ENCODE measurements around the gene ADAMTS2.

The ADAMTS2 gene

DNA sequence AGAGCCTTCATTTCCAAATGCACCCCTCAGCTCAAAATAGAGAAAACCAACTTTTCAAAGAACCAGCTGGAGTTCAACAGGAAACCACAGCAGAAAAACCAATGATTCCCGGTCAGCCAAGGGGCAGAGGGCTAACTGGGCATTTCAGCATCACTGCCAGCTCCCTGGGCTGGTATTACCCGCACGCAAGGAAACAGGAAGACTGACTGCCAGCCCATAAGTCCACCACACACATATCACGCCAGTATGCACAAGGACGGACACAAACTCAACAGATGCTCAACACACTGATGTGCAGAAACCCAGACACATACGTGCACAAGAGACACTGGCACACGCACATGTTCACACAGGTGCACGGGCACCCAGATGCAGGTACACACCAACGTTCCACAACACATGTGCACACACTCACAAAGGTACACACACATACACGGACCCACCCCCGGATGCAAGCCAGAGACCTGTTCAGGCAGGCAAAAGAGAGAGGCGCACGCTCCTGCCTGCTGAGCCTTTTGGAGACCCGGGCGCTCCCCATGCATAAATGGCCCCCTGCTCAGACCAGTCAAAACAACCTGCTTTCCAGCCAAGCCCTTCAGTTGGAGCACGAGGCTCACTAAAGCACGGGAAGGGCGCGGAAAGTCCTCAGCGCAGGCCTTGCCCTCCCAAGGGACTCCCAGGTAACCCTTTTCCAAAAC, 2.1 kb downstream of the ADAMTS2 start:
- no peak for DNase-seq

GRCh38 chr5:179342577-179342976, 2.7 kb downstream of the ADAMTS2 start:
- no peak for DNase-seq

DNA sequence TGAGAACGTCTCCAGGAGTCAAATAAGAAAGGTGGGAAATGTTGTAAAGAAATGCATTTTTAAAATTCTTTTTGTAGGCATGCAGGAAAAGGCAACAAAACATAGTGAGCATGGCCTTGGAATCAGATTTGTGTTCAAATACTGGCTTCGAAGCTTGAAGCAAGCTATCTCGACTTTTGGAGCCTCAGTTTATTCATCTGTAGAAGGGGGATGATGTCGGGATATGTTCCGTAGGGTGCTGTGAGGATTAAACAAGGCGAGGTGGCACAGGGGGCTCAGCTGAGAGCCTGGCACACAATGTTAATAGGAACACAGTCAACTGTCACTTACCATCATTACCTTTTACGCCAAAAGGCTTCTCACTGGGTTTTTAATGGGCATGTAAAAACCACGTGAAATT, 4.8 kb downstream of the ADAMTS2 start:
- DNase-seq, result no peak

- no peak for DNase-seq
Observed at GRCh38 chr5:179339996-179340395, 5.3 kb downstream of the ADAMTS2 start.

DNA sequence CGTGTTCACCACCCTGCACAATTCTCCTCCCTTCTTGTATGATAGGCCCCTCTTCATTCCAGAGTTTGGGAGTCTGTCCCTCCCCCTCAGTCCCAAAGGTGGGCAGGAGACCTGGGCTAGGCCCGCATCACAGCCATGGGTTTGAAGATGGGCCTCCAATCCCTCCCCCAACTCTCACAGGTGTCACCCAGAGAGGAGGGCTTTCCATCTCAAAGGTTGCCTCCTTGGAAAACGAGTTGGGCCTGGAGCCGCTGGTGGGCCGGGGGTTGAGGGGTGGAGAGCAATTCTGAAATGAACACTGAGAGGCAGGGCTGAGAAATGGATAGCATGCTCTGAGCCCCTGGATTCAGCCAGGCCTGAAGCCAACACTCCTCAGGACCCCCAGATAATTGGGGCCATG, 6.2 kb downstream of the ADAMTS2 start:
- DNase-seq, result no peak

DNA sequence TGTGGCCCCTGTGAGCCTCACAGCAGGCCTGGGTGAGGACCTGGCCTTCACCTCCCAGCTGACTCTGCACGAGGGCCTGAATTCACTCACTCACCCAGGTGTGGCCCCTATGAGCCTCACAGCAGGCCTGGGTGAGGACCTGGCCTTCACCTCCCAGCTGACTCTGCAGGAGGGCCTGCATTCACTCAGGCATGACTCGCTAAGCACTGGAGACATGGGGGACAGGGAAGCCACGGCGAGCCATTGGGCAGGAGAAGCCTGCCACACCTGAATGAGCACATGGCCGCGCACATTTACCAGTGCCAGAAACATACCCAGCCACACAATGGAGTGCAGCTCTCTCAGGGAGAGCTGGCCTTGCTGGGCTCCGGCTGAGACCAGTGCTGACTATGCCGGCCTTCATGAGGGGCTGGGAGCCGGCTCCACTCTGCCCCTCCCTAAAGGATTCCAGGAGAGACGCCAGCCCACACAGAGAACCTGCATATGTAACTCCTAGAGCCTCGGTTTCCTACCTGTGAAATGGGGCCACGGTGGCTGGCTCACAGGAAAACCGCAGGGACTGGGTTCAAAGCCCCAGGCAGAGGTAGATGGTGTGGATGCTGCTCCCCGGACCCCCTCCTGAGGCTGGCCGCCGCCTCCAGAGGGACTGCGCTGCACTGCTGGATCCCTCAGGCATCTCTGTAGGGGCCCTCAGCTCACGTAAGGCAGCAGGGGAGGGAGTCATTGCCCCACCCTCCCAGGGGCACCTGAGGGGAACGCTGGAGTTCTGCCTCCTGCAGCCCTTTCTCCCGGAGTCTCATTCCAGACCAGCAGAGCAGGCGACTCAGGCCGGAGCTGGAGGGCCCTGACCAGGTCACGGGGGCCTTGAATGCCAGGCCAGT, 7.2 kb downstream of the ADAMTS2 start:
- no peak for DNase-seq

GRCh38 chr5:179336871-179337795, 8.1 kb downstream of the ADAMTS2 start:
- DNase-seq, result no peak

GRCh38 chr5:179336126-179336870, 9.0 kb downstream of the ADAMTS2 start:
- DNase-seq, result no peak

DNA sequence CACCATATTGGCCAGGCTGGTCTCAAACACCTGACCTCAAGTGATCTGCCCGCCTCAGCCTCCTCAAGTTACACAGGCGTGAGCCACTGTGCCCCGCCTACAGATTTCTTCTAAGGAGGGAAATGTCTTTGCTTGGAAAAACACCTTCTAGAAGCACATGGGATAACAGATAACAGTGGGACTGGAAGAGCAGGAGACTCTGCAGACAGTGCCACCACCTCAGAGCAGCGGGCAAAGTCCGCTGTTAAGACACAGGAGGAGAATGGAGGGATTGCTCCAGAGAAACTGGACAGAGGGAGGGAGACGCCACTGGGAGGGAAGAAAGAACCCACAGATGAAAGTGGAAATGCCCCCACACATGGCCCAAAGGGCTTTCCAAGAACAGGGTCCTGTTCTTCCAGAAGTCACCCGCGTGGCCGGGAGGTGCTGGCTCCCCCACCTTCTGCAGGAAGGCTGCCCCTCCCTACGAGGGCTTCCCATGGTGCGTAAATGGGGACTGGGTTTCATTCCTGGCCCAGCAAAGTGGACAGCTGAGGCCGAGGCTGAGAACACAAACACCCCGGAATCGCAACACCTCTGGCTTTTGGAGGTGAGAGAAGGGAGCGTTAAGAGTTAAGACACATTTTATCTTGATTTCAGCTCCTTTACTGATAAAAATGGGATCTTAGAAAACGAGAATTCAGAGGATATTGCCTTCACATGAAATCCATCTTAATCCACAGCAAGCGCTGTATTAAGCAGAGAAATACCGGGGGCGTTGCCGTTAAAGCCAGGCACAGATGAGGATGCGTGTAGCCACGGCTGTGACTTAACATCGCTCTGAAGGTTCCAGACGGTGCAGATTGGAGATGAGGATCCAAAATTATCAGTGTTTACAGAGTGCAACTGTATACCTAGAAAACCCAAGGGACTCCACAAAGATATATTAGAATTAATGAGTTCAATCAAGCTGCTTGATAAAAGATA, 11.2 kb downstream of the ADAMTS2 start:
- no peak for DNase-seq

DNA sequence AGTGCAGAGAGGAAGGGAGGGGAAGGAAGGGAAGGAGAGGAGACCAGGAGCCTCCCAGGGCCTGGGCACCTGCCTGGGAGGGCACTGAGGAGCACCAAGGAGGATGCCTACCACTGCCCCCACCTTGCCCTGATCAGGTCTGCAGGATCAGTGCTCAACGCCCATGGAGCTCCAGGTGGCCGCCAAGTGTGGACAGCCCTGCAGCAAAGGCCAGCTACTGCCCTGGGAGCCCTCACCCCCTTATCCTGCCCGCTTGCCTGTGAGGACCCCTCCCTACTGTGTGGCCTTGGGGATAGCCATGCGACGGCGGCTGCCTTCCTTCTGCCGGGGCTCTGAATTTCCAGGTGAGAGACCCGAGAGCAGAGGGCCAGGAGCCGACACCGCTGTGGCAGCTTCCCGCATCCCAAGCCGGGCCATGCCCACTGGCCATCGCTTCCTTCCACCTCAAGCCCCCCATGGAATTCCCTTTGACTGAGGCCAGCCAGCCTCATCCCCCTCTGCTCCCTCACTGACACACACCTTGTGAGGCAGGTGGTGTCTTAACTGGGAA, 12.4 kb downstream of the ADAMTS2 start:
- no peak for DNase-seq

GRCh38 chr5:179331591-179332375, 13.5 kb downstream of the ADAMTS2 start:
- DNase-seq, result no peak

DNA sequence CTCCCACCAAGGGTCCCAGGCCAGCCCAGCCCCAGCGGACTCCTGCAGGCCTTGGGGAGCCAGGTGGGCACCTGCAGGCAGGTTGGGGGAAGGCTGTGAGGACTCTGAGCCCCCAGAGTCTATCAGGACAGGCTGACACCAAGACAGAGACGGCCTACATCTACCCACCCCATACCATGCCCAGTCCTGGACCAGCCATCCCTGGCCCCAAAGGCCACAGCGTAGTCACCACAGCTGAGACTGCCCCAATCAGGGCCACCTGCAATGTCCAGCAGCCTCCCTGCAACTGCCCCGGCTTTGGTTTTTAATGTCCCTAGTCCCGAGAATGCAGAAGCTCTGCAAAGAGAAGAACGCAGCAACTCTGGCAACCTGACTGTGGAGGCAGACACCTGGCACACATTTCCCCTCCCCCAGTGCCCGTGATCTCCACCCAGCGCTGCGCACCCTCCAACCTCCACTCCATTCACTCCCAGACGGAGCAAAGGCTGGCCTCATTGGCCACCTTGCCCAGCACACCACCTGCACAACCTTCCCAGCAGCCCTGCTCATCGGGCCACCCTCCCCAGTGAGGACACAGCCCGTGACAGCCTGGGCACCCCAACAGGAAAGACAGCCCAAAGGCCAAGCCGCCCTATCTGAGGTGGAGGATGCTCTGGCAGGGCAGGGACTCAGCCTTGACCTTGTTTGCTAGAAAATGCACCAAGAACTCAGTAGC, 14.9 kb downstream of the ADAMTS2 start:
- DNase-seq, result no peak

DNA sequence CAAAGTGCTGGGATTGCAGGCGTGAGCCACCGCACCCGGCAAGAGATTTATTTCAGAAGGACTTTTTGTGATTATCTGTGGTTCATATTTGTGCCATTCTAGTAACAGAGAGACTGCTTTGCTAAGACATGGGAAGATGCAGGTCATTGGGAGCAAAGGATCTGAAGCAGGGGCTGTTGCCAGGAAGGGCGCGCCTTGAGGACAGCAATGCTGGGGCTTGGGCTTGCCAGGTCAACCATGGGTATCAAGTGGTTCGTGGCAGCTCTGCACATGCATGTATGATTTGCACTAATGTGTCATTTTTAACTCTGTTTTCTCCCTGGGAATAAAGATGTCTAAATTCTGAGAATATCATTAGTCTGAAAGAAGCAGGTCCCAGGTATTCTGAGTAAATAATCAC, 17.0 kb downstream of the ADAMTS2 start:
- DNase-seq, result no peak

DNA sequence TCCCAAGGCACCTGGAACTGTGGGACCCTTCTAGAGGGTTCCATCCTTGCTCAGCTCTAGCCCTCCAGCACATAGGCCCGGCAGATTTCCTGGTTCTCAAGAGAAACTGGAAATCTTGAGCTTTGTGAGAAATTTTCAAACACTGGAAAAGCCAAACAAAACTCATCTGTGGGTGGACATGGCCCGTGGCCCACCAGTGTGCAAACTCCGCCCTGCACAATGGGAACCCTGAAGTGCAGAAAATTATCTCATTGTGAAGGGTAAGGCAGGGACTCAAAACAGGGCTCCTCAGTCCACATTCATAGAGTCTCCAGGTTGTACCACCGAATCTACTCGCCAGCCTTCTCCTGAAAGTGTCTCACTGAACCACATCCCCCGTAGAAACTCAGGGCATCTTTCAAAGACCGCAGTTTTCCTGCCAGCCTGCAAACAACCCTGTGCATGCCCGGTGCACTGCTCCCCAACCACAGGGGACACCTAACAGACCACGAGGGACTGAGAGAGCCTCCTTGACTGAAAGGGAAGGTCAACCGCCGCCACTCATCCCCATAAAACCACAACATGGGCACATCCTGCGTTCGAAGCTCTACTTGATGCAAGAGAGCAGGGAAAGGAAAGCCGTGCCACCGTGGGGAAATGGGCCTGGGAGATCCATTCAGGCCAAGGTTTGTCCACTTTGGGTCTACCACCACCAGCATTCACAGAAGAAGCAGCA, 18.1 kb downstream of the ADAMTS2 start:
- DNase-seq, result no peak

DNA sequence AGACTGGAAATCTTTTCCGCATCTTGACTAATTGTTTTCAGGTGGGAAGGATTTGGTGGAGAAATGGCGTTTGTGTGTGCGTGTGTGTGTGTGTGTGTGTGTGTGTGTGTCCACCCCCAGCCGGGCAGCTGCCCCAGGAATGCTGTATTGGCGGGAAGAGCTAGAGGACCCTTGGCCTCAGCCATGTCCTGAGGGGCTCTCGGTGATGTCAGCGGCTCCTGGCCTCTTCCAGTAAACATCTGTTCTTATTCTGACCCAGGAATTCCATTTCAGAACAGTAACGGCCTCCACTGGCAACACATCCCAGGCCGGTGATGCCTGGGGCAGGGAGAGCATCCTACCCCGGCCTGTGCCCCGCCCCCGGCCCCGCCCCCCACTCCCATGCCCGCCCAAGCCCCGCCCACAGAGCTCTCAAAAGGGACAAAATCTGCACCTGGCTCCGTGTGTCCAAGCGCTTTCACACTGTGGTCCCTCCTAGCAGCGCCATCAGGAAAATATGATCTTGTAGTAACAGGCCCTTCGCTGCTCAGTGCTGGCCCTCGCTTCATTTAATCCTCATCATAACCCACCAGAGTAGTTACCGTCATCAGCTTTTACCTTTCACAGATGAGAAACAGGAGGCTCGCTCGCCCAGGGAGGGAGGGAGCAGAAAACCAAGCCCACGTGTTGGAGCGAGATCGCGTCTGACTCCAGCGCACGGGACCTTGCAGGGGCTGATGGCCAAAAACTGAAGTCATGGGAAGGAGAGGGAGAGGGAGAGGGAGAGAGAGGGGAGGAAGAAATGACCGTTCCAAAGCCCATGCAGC, 18.9 kb downstream of the ADAMTS2 start:
- DNase-seq, result no peak

DNA sequence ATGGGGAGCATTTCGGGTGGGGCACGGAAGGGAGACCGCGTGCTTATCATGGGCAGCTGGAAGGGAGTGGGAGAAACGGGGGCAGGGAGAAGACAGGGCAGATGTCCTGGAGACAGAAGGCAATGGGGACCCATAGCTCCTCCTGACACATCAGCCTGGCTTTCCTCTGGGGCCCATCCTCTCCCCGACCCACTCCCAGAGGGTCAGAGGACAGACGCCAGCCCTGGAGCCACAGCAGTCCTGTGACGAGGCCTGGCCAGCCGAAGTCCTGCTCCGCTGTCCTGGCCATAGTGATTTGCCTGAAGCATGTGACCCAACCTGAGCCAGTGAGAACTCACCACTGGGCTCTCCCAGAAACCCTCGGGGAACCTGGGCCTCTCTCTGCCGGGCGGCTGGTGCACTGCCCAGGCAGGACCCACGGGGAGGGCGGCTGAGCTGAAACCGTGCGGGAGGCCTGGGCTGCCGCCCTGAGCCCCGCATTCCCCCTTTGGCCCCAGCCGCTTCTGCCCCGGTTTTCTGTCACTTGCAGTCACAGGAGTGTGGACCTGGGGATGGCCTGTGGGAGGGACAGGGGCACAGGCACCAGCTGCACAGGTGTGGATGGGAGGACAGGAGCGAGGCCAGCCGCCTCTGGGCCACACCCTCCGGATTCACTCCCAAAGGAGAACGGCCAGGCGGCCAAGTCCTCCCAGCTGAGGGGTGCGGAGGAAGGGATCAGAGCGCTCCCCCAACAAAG, 19.8 kb downstream of the ADAMTS2 start:
- DNase-seq, result no peak

- no peak for DNase-seq
Observed at GRCh38 chr5:179324760-179325295, 20.4 kb downstream of the ADAMTS2 start.

All from inflammatory macrophage treated with lipopolysaccharide for 4 hours (primary cell).